Measurements from ENCODE around the gene MYL3.

DNA sequence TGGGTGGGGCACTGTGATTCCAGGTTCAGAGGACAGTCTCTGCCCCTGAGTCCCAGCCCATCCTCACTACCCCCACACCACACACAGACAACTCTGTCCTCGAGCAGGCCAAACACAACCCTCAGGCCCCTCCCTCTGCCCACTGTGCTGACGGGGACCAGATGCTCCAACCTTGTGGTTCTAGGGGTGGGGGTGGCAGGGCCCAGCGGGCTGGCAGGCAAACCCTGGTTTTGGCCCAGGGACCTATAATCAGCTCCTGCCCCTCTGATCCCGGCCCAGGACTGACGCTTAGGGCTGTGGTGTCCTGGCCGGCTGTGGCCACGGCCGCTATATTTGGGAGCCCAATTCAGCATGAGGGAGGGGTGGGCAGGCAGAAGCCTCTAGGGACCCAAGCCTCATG is 5.0 kb upstream of the MYL3 start:
- TF ChIP-seq, protein P1, sequence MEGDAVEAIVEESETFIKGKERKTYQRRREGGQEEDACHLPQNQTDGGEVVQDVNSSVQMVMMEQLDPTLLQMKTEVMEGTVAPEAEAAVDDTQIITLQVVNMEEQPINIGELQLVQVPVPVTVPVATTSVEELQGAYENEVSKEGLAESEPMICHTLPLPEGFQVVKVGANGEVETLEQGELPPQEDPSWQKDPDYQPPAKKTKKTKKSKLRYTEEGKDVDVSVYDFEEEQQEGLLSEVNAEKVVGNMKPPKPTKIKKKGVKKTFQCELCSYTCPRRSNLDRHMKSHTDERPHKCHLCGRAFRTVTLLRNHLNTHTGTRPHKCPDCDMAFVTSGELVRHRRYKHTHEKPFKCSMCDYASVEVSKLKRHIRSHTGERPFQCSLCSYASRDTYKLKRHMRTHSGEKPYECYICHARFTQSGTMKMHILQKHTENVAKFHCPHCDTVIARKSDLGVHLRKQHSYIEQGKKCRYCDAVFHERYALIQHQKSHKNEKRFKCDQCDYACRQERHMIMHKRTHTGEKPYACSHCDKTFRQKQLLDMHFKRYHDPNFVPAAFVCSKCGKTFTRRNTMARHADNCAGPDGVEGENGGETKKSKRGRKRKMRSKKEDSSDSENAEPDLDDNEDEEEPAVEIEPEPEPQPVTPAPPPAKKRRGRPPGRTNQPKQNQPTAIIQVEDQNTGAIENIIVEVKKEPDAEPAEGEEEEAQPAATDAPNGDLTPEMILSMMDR (IDR thresholded peaks at IDR 0.05), result no peak
- no peak for TF ChIP-seq POLR2A (IDR thresholded peaks at IDR 0.05)
- no peak for TF ChIP-seq POLR2AphosphoS5 (IDR thresholded peaks at IDR 0.05)

All from breast epithelium (tissue), 3 donors.